Measurements from ENCODE around the gene UBR3.
"Not testable (repeated sequence)": the region's sequence is repeated elsewhere in the genome, so short reads cannot be mapped to it uniquely, and the experiment has no call there.

Gene UBR3

GRCh38 chr2:170113168-170113894, 286.1 kb downstream of the UBR3 start:
- no peak for DNase-seq (ENCODE audit: low read depth)

GRCh38 chr2:170115501-170116229, 288.4 kb downstream of the UBR3 start:
- no peak for DNase-seq (ENCODE audit: low read depth)

GRCh38 chr2:170118641-170119040, 291.4 kb downstream of the UBR3 start:
- no peak for DNase-seq (ENCODE audit: low read depth)

- DNase-seq (ENCODE audit: low read depth): not testable (repeated sequence)
Observed at GRCh38 chr2:170119326-170119725, 292.1 kb downstream of the UBR3 start.

GRCh38 chr2:170121689-170122088, 294.4 kb downstream of the UBR3 start:
- DNase-seq (ENCODE audit: low read depth): no peak

- no peak for DNase-seq (ENCODE audit: low read depth)
Observed at GRCh38 chr2:170122883-170123547, 295.8 kb downstream of the UBR3 start.

GRCh38 chr2:170123593-170123992, 296.3 kb downstream of the UBR3 start:
- DNase-seq (ENCODE audit: low read depth): no peak

GRCh38 chr2:170126138-170126728, 299.0 kb downstream of the UBR3 start:
- not testable (repeated sequence) for DNase-seq (ENCODE audit: low read depth)

Data from activated gamma-delta T cell treated with anti-CD3 and anti-CD28 coated beads, Interleukin-2, amount 50 U/mL, for 16 hours (primary cell).